Testis (tissue), 3 donors: Measurements from ENCODE around the gene FOXC1. TPM values are rescaled to one million over a fixed set of nuclear protein-coding genes. Genes with fewer than 3 reads are reported as not detected.

Source experiments
- DNase-seq: peaks from one replicate; pipeline ENCODE4 v3.0.0-alpha.2; 2019
- H3K27ac ChIP-seq, 2 donors: fragments of 200-600 bp; sonication (generic); one replicate each; pipeline ENCODE4 v1.5.1; 2019
- H3K27me3 ChIP-seq: fragments of 200-600 bp; sonication (generic); one replicate; pipeline ENCODE4 v1.5.1; 2019
- H3K36me3 ChIP-seq: fragments of 200-600 bp; sonication (generic); one replicate; pipeline ENCODE4 v1.5.1; 2017; ENCODE audit warnings: low read depth; ENCODE audit errors: missing control alignments
- H3K4me1 ChIP-seq: fragments of 200-600 bp; sonication (generic); one replicate; pipeline ENCODE4 v1.5.1; 2019
- H3K4me3 ChIP-seq, 2 donors: fragments of 200-600 bp; sonication (generic); one replicate each; pipeline ENCODE4 v1.5.1; 2017 to 2019
- H3K9me3 ChIP-seq: fragments of 200-600 bp; sonication (generic); one replicate; pipeline ENCODE4 v1.5.1; 2017
- POLR2A ChIP-seq: fragments of 450-650 bp; IDR thresholded peaks from one replicate; pipeline ENCODE4 v1.6.1; 2017; ENCODE audit warnings: antibody characterized with exemption, mild to moderate bottlenecking, moderate library complexity
- WGBS, 2 donors: methylation state at CpG; one replicate each; pipeline ENCODE4 v1.1.5; 2018; 5-methylcytosine and 5-hydroxymethylcytosine counted together
- intact Hi-C: fragments of 100-400 bp; cut with DNase I; formaldehyde crosslinking; loops from one replicate; pipeline ENCODE4 v1.15.1; 2023; ENCODE audit warnings: low total_unique reads
- polyA plus RNA-seq: library from polyadenylated mRNA; stranded (reverse); fragments of 350-450 nt; fragmentation: Illumina TruSeq; extraction: RNeasy Lipid Tissue Mini Kit (QIAGEN cat#74804); gene quantifications from one replicate; pipeline ENCODE4 v1.2.3, GENCODE V29; 2014; ENCODE audit warnings: low read depth, low replicate concordance; ENCODE audit not compliant: insufficient read depth
- total RNA-seq, 2 donors: library from RNA; depleted of rRNA; stranded (reverse); fragments of >200 nt; gene quantifications; one replicate each; pipeline ENCODE4 v1.2.3, GENCODE V29; 2016
- TF ChIP-seq, protein P1 (sequence below), 3 experiments: fragments of 450-650 bp in 2 of 3; fragments of 200-600 bp in 1 of 3; sonication (generic) in 1 of 3; IDR thresholded peaks; one replicate each; pipeline ENCODE4 v1.5.1; 2016 to 2019; ENCODE audit warnings: antibody characterized with exemption in 3 of 3, mild to moderate bottlenecking in 2 of 3, moderate library complexity in 1 of 3

FOXC1 gene
- total and polyA plus RNA-seq, 3 donors from 2014 or later: 4.7 to 10.6 (median 9.4) TPM

DNA sequence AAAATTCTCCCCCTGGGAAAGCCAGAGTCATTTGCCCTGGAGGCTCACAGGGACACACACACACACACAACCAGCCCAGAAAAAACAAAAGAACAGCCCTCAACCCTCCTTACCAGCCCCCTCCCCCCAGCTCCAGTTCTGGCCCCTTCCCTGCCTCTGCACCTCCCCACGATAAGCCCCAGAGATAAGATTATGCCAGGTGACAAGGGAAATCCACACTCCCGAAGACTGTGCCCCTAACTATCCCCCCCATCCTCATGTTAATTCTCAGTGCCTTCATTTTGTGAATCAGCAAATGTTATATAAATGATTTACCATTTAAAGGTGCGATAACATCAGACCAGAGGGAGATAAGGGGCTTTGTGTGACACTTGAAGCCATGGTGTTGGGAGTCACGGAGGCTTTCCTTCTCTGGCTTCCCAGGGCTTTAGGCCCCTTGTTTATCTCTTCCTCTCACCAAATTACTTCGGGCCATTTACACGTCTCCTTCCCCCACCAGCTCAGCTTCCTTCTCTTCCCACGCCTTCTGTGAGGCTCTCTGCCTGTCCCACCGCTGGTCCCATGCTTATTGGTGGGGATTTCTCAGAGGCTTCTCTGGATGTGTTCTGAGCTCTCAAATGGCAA lies 12.5 kb upstream of the FOXC1 start:
- H3K4me1 ChIP-seq: no peaks in the 10 kb centered on the region
- no peak for DNase-seq
- H3K27ac ChIP-seq: no peak overlapping the region
- no peaks in the 10 kb centered on the region for H3K27me3 ChIP-seq
- no peak overlapping the region for H3K4me3 ChIP-seq
- no peaks in the 10 kb centered on the region for H3K36me3 ChIP-seq
- H3K9me3 ChIP-seq: no peaks in the 10 kb centered on the region
- TF ChIP-seq, protein P1, sequence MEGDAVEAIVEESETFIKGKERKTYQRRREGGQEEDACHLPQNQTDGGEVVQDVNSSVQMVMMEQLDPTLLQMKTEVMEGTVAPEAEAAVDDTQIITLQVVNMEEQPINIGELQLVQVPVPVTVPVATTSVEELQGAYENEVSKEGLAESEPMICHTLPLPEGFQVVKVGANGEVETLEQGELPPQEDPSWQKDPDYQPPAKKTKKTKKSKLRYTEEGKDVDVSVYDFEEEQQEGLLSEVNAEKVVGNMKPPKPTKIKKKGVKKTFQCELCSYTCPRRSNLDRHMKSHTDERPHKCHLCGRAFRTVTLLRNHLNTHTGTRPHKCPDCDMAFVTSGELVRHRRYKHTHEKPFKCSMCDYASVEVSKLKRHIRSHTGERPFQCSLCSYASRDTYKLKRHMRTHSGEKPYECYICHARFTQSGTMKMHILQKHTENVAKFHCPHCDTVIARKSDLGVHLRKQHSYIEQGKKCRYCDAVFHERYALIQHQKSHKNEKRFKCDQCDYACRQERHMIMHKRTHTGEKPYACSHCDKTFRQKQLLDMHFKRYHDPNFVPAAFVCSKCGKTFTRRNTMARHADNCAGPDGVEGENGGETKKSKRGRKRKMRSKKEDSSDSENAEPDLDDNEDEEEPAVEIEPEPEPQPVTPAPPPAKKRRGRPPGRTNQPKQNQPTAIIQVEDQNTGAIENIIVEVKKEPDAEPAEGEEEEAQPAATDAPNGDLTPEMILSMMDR (IDR thresholded peaks at IDR 0.05): no peak
- TF ChIP-seq POLR2A: no peak
- 71% methylated on average over 8 of the region's 8 CpGs for WGBS, 2 donors
- intact Hi-C loops: loop anchor here (5.0 to 10.0 kb wide), 2 partner anchors 750 to 1038 kb away; no protein-coding TSS in a partner anchor

DNA sequence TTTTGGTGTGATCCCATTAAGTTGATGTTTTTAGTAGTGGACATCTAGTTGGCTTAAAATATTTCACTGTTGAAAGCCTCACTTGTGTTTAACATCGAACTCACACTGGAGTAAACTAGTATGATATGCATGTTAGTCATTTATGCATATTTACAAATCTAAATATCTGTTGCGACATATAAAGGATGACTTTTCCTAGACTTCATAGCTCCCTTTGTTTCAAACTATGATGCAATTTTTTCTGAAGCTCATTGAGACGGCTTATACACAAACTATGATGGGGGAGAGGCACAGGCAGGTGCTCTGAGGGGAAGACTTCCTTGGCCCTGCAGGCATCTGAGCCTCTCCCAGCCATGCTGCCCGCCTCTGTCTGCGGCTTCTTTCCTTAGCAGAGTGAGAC lies 11.8 kb upstream of the FOXC1 start:
- H3K27ac ChIP-seq: no peak overlapping the region
- H3K36me3 ChIP-seq: no peaks in the 10 kb centered on the region
- DNase-seq: no peak
- H3K27me3 ChIP-seq: no peaks in the 10 kb centered on the region
- no peaks in the 10 kb centered on the region for H3K9me3 ChIP-seq
- intact Hi-C loops: loop anchor here (5.0 to 10.0 kb wide), 2 partner anchors 749 to 1037 kb away; no protein-coding TSS in a partner anchor
- H3K4me1 ChIP-seq: no peaks in the 10 kb centered on the region
- TF ChIP-seq, protein P1 (IDR thresholded peaks at IDR 0.05): no peak
- no peak for TF ChIP-seq POLR2A
- H3K4me3 ChIP-seq: no peak overlapping the region
- 83 to 91% methylated on average over 5 of the region's 5 CpGs for WGBS, 2 donors

DNA sequence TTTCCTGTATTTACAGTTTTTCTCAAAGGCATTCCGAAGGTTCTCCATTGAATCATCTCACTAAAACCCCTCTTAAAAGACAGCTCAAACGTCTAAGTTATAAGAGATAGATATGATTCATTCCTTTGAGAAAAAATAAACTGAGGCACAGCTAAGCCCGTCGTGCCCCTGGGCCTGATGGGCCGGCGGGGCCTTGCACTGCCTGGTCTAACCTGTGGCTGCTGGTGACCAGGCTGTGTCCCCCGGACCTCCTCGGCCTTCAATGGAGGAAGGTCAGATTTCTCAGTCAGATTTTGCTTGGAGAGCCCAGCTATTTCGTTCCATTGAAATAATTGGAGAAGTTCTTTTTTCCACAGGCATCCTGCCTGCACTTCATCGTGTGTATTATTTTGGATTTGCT lies 11.3 kb upstream of the FOXC1 start:
- intact Hi-C loops: loop anchor here (5.0 to 10.0 kb wide), 2 partner anchors 749 to 1036 kb away; no protein-coding TSS in a partner anchor
- WGBS, 2 donors: 73 to 85% methylated on average over 10 of the region's 10 CpGs

DNA sequence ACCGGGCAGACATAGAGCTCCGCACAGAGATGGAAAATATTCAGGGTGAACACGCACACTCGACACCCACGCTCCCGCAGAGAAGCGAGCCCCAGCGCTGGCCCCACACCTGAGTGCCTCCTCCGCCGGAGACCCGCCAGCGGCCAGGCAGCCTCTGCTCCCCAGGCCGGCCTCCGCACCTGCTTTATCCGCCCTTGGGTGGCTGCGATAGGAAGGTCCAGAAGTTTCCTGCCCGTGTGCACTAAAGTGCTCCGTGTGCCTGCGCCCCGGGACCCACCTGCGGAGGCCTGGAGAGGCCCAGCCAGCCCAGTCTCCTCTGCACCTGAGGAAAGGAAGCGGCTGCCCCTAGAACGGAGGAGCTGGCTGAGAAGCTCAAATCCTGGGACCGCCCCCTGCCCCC lies 10.8 kb upstream of the FOXC1 start:
- no peaks in the 10 kb centered on the region for H3K9me3 ChIP-seq
- no peaks in the 10 kb centered on the region for H3K27me3 ChIP-seq
- H3K36me3 ChIP-seq: no peaks in the 10 kb centered on the region
- H3K4me3 ChIP-seq: no peak overlapping the region
- TF ChIP-seq POLR2A: no peak
- TF ChIP-seq, protein P1 (IDR thresholded peaks at IDR 0.05): no peak
- no peaks in the 10 kb centered on the region for H3K4me1 ChIP-seq
- intact Hi-C loops: loop anchor here (5.0 to 10.0 kb wide), 2 partner anchors 748 to 1036 kb away; no protein-coding TSS in a partner anchor
- no peak for DNase-seq
- 60 to 87% methylated on average over 19 of the region's 24 CpGs for WGBS, 2 donors
- no peak overlapping the region for H3K27ac ChIP-seq

More for the DNA sequence above, 11.3 kb upstream of the FOXC1 start:
- Histone ChIP-seq H3K9me3 (no peaks in the 10 kb centered on the region), H3K4me3 (no peak overlapping the region), H3K36me3 (no peaks in the 10 kb centered on the region), H3K27me3 (no peaks in the 10 kb centered on the region), H3K27ac (no peak overlapping the region), H3K4me1 (no peaks in the 10 kb centered on the region)
- no peak for DNase-seq
- TF ChIP-seq POLR2A: no peak
- TF ChIP-seq, protein P1 (IDR thresholded peaks at IDR 0.05): no peak

DNA sequence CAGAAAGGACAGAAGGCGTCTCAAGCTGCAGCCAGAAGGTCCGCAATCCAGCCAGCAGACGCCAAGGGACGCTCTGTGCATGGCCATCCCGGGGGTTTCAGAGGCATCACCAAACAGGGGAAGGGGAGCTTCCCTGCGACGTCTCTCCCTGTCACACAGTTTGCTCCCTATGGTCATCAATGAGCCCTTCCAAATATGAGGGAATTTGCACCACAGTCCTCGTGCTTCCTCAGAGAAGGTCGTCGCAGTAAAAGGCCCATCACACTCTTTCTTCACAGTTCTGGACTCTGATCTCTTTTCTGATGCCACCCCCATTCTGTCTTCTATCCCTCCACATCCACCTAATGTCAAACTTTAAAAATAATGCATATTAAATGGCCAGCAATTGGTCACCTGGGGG lies 10.2 kb upstream of the FOXC1 start:
- no peak overlapping the region for H3K4me3 ChIP-seq
- no peaks in the 10 kb centered on the region for H3K36me3 ChIP-seq
- TF ChIP-seq, protein P1 (IDR thresholded peaks at IDR 0.05): no peak
- no peaks in the 10 kb centered on the region for H3K9me3 ChIP-seq
- H3K4me1 ChIP-seq: no peaks in the 10 kb centered on the region
- WGBS, 2 donors: 70 to 86% methylated on average over 10 of the region's 10 CpGs
- H3K27ac ChIP-seq: no peak overlapping the region
- H3K27me3 ChIP-seq: no peaks in the 10 kb centered on the region
- intact Hi-C loops: loop anchor here (5.0 to 10.0 kb wide), 2 partner anchors 748 to 1035 kb away; no protein-coding TSS in a partner anchor
- DNase-seq: no peak
